ENCODE results near the gene STRA6. TPM values are rescaled to one million over a fixed set of nuclear protein-coding genes. Genes with fewer than 3 reads are reported as not detected.

The STRA6 gene
- polyA plus RNA-seq, 1 of the 3 experiments (the other 2 are of a cell fraction), result 27.9 TPM

- Histone ChIP-seq H3K79me2 (ENCODE audit: insufficient read depth) (no peaks in the 10 kb centered on the region), H3K36me3 (replicated peaks in 1 of 2; ENCODE audit: control insufficient read depth in 1 of 2, insufficient read depth in 2 of 2, low read length in 1 of 2) (no peaks in the 10 kb centered on the region), H3K4me3 (ENCODE audit: low read depth in 2 of 2, low read length in 1 of 2) (no peak overlapping the region), H3K4me1 (ENCODE audit: control insufficient read depth in 1 of 2, insufficient read depth in 2 of 2, low read depth in 1 of 2, low read length in 1 of 2) (peaks cover 2 to 32% of the 10 kb centered on the region in 2 experiments; a peak in 2 of 4 replicates), H3K9ac (no peak overlapping the region), H2AFZ (ENCODE audit: low read depth) (no peak overlapping the region), H3K9me3 (no peaks in the 10 kb centered on the region), H3F3A (replicated peaks; ENCODE audit: insufficient read depth) (no peaks in the 10 kb centered on the region), H3K27ac (ENCODE audit: low read depth in 2 of 2, low read length in 1 of 2) (no peak overlapping the region), H4K20me1 (ENCODE audit: insufficient read depth) (no peaks in the 10 kb centered on the region), H3K27me3 (ENCODE audit: insufficient read depth) (peaks cover 32% of the 10 kb centered on the region), H3K9me2 (no peaks in the 10 kb centered on the region), H3K4me2 (no peak overlapping the region)
- WGBS (ENCODE audit: low lambda C conversion rate), result 96% methylated on average over 19 of the region's 20 CpGs
- no peak for TF ChIP-seq SIN3A (IDR thresholded peaks at IDR 0.05; ENCODE audit: borderline replicate concordance, low read depth, low read length)
- no peak for TF ChIP-seq EZH2phosphoT487 (IDR thresholded peaks at IDR 0.05; ENCODE audit: borderline replicate concordance, low read depth)
- no peak for TF ChIP-seq RFX5 (IDR thresholded peaks at IDR 0.05; ENCODE audit: low read length)
- no peak for TF ChIP-seq MAX (IDR thresholded peaks at IDR 0.05; ENCODE audit: low read depth)
- no peak for TF ChIP-seq MXI1 (IDR thresholded peaks at IDR 0.05; ENCODE audit: low read depth, low read length)
- TF ChIP-seq POLR2AphosphoS5 (IDR thresholded peaks at IDR 0.05; ENCODE audit: low read depth, low read length), result no peak
- no peak for TF ChIP-seq EP300 (IDR thresholded peaks at IDR 0.05; ENCODE audit: borderline replicate concordance in 1 of 2, low read depth in 1 of 2, low read length in 1 of 2)
- TF ChIP-seq ELF1 (IDR thresholded peaks at IDR 0.05), result no peak
- no peak for TF ChIP-seq TAF1 (IDR thresholded peaks at IDR 0.05; ENCODE audit: borderline replicate concordance, low read depth, low read length)
- no peak for TF ChIP-seq YY1 (IDR thresholded peaks at IDR 0.05; ENCODE audit: low read depth)
- TF ChIP-seq JUND (IDR thresholded peaks at IDR 0.05), result no peak
- no peak for TF ChIP-seq IRF3 (IDR thresholded peaks at IDR 0.05; ENCODE audit: low read depth, low read length)
- TF ChIP-seq NRF1 (IDR thresholded peaks at IDR 0.05; ENCODE audit: low read depth, low read length), result no peak
- no peak for TF ChIP-seq GATA2 (CRISPR knock-in tag; IDR thresholded peaks at IDR 0.05)
- POLR2A ChIA-PET, result no interaction called here
- CTCF ChIA-PET, result interaction anchor here (0.7 to 2.4 kb wide), 8 partner anchors 11 to 191 kb away, joined by 3 to 16 read pairs (median 4); partner anchors contain the start of gene STRA6
- no peak for DNase-seq
Observed at GRCh38 chr15:74131628-74132413, 70.8 kb downstream of the STRA6 start.

- Histone ChIP-seq H3K4me3 (ENCODE audit: low read depth in 2 of 2, low read length in 1 of 2) (no peak overlapping the region; a peak in 1 of 4 replicates), H4K20me1 (ENCODE audit: insufficient read depth) (no peaks in the 10 kb centered on the region)
- 66% methylated on average over 26 of the region's 28 CpGs for WGBS (ENCODE audit: low lambda C conversion rate)
Observed at GRCh38 chr15:74130849-74131627, 71.5 kb downstream of the STRA6 start.

More at GRCh38 chr15:74130849-74131627, 71.5 kb downstream of the STRA6 start:
- POLR2A ChIA-PET, result interaction anchor here (0.6 to 3.4 kb wide), 4 partner anchors 75 to 177 kb away, joined by 3 to 17 read pairs (median 5); no protein-coding TSS in a partner anchor
- Histone ChIP-seq H3K36me3 (replicated peaks in 1 of 2; ENCODE audit: control insufficient read depth in 1 of 2, insufficient read depth in 2 of 2, low read length in 1 of 2) (no peaks in the 10 kb centered on the region), H3F3A (replicated peaks; ENCODE audit: insufficient read depth) (no peaks in the 10 kb centered on the region), H3K4me2 (peak overlapping the region; percentile 71; the same call in 1 of the 2 replicates), H3K79me2 (ENCODE audit: insufficient read depth) (no peaks in the 10 kb centered on the region), H3K27ac (ENCODE audit: low read depth in 2 of 2, low read length in 1 of 2) (no peak overlapping the region), H3K9me3 (no peaks in the 10 kb centered on the region), H3K27me3 (ENCODE audit: insufficient read depth) (peaks cover 32% of the 10 kb centered on the region), H3K9ac (no peak overlapping the region), H3K9me2 (no peaks in the 10 kb centered on the region), H3K4me1 (ENCODE audit: control insufficient read depth in 1 of 2, insufficient read depth in 2 of 2, low read depth in 1 of 2, low read length in 1 of 2) (peaks cover 0 to 29% of the 10 kb centered on the region in 2 experiments; a peak in 1 of 4 replicates), H2AFZ (ENCODE audit: low read depth) (no peak overlapping the region)
- no peak for DNase-seq
- CTCF ChIA-PET, result interaction anchor here (0.7 to 6.5 kb wide), 14 partner anchors 11 to 191 kb away, joined by 3 to 110 read pairs (median 5); partner anchors contain the start of gene STRA6
- no peak for TF ChIP-seq POLR2AphosphoS5 (IDR thresholded peaks at IDR 0.05; ENCODE audit: low read depth, low read length)
- no peak for TF ChIP-seq RAD21 (IDR thresholded peaks at IDR 0.05; ENCODE audit: low read length)
- no peak for TF ChIP-seq GATA2 (CRISPR knock-in tag; IDR thresholded peaks at IDR 0.05)
